Measurements from ENCODE around the gene NACC2.

- TF ChIP-seq POLR2A (IDR thresholded peaks at IDR 0.05; ENCODE audit: low read length), result no peak
- TF ChIP-seq GATA1 (IDR thresholded peaks at IDR 0.05; ENCODE audit: low read depth, low read length), result no peak
Observed at GRCh38 chr9:135994501-135995192, 100.4 kb downstream of the NACC2 start.

All from erythroblast (primary cell).